Measurements from ENCODE around the gene CAPN10. TPM values are rescaled to one million over a fixed set of nuclear protein-coding genes. Genes with fewer than 3 reads are reported as not detected.

CAPN10 gene
- polyA plus RNA-seq, 3 donors = 7.3 to 57.0 (median 7.4) TPM

GRCh38 chr2:240644859-240645301, 58.3 kb downstream of the CAPN10 start:
- TF ChIP-seq, protein P1, sequence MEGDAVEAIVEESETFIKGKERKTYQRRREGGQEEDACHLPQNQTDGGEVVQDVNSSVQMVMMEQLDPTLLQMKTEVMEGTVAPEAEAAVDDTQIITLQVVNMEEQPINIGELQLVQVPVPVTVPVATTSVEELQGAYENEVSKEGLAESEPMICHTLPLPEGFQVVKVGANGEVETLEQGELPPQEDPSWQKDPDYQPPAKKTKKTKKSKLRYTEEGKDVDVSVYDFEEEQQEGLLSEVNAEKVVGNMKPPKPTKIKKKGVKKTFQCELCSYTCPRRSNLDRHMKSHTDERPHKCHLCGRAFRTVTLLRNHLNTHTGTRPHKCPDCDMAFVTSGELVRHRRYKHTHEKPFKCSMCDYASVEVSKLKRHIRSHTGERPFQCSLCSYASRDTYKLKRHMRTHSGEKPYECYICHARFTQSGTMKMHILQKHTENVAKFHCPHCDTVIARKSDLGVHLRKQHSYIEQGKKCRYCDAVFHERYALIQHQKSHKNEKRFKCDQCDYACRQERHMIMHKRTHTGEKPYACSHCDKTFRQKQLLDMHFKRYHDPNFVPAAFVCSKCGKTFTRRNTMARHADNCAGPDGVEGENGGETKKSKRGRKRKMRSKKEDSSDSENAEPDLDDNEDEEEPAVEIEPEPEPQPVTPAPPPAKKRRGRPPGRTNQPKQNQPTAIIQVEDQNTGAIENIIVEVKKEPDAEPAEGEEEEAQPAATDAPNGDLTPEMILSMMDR (IDR thresholded peaks at IDR 0.05) = no peak
- H3K4me2 ChIP-seq (replicated peaks; ENCODE audit: extremely low read depth, low read length, poor library complexity, severe bottlenecking) = no peak overlapping the region
- no peak for DNase-seq
- 30% methylated on average over 4 of the region's 8 CpGs for WGBS (ENCODE audit: insufficient coverage)
- H3K27ac Mint-ChIP-seq = peak overlapping the region in 2 of 7 donors; percentile 52 to 79
- H3K27me3 ChIP-seq (ENCODE audit: control insufficient read depth in 2 of 2, insufficient read depth in 2 of 2, low read length in 2 of 2) = peaks cover 0 to 27% of the 10 kb centered on the region in 2 donors
- intact Hi-C loops (cut with micrococcal nuclease) = no loop called here
- peaks cover 0 to 11% of the 10 kb centered on the region in 2 donors for H3K9me3 ChIP-seq (replicated peaks in 1 of 2; ENCODE audit: control insufficient read depth in 1 of 2, insufficient read depth in 1 of 2, low read length in 2 of 2)
- no peak overlapping the region for H3K27ac ChIP-seq (ENCODE audit: low read depth in 1 of 2, low read length in 2 of 2)
- H3K36me3 Mint-ChIP-seq = no peaks in the 10 kb centered on the region
- peaks cover 2 to 12% of the 10 kb centered on the region in 2 donors for H3K4me1 ChIP-seq (ENCODE audit: control insufficient read depth in 1 of 2, insufficient read depth in 2 of 2, low read length in 2 of 2)
- no peak overlapping the region for H3K4me3 Mint-ChIP-seq
- no peaks in the 10 kb centered on the region for H3K36me3 ChIP-seq (replicated peaks in 1 of 2; ENCODE audit: control insufficient read depth in 1 of 2, insufficient read depth in 2 of 2, low read length in 2 of 2)
- no peak overlapping the region for H2AFZ ChIP-seq (ENCODE audit: insufficient read depth, low read depth, low read length, poor library complexity, severe bottlenecking)
- H3K9ac ChIP-seq (ENCODE audit: insufficient read depth, low read length, poor library complexity, severe bottlenecking) = no peak overlapping the region
- H3K79me2 ChIP-seq (ENCODE audit: insufficient read depth, low read length) = no peaks in the 10 kb centered on the region
- H3K27me3 Mint-ChIP-seq (ENCODE audit: low read depth in 3 of 3) = peaks cover 20 to 38% (median 27%) of the 10 kb centered on the region in 3 donors
- no peak overlapping the region for H3K4me3 ChIP-seq (replicated peaks in 1 of 3; ENCODE audit: low read depth in 2 of 3, low read length in 3 of 3)
- H4K20me1 ChIP-seq (ENCODE audit: insufficient read depth, low read length) = no peaks in the 10 kb centered on the region
- H3K9me3 Mint-ChIP-seq = peaks cover 0 to 20% (median 3%) of the 10 kb centered on the region in 7 donors
- H3K4me1 Mint-ChIP-seq = peaks cover 13% of the 10 kb centered on the region

DNA sequence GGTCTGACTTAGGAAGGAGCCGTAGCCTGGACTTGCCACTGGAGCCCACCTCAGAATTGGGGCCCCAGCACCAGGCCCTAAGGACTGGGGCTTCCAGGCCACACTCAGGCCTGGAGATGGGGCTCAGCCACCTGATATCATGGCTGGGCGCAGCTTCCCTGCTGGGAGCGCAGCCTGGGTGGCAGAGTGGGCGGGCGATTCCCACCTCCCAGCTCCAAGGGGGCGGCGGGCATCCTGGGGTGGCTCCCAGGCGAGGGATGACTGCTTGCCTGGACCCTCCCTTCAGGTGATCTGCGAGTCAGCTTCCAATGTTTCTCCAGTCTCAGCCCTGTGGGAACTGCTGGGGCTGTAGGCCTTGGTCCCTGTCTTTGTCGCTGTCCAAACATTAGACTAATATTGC, 58.8 kb downstream of the CAPN10 start:
- Histone ChIP-seq H3K79me2 (ENCODE audit: insufficient read depth, low read length) (no peaks in the 10 kb centered on the region), H3K9me3 (replicated peaks in 1 of 2; ENCODE audit: control insufficient read depth in 1 of 2, insufficient read depth in 1 of 2, low read length in 2 of 2) (peaks cover 0 to 11% of the 10 kb centered on the region in 2 donors), H4K20me1 (ENCODE audit: insufficient read depth, low read length) (no peaks in the 10 kb centered on the region), H3K36me3 (replicated peaks in 1 of 2; ENCODE audit: control insufficient read depth in 1 of 2, insufficient read depth in 2 of 2, low read length in 2 of 2) (no peaks in the 10 kb centered on the region), H3K4me1 (ENCODE audit: control insufficient read depth in 1 of 2, insufficient read depth in 2 of 2, low read length in 2 of 2) (peaks cover 2 to 12% of the 10 kb centered on the region in 2 donors), H2AFZ (ENCODE audit: insufficient read depth, low read depth, low read length, poor library complexity, severe bottlenecking) (no peak overlapping the region), H3K27me3 (ENCODE audit: control insufficient read depth in 2 of 2, insufficient read depth in 2 of 2, low read length in 2 of 2) (peaks cover 0 to 27% of the 10 kb centered on the region in 2 donors), H3K9ac (ENCODE audit: insufficient read depth, low read length, poor library complexity, severe bottlenecking) (no peak overlapping the region), H3K4me2 (replicated peaks; ENCODE audit: extremely low read depth, low read length, poor library complexity, severe bottlenecking) (no peak overlapping the region), H3K27ac (ENCODE audit: low read depth in 1 of 2, low read length in 2 of 2) (no peak overlapping the region), H3K4me3 (replicated peaks in 1 of 3; ENCODE audit: low read depth in 2 of 3, low read length in 3 of 3) (no peak overlapping the region)
- TF ChIP-seq, protein P1 (IDR thresholded peaks at IDR 0.05) = no peak
- Mint-ChIP-seq H3K27ac (peak overlapping the region in 2 of 7 donors; percentile 79), H3K4me3 (no peak overlapping the region), H3K9me3 (peaks cover 0 to 16% (median 3%) of the 10 kb centered on the region in 7 donors), H3K27me3 (ENCODE audit: low read depth in 3 of 3) (peaks cover 22 to 41% (median 29%) of the 10 kb centered on the region in 3 donors), H3K36me3 (no peaks in the 10 kb centered on the region), H3K4me1 (peaks cover 13% of the 10 kb centered on the region)
- DNase-seq = no peak
- over 99% methylated on average over 8 of the region's 10 CpGs for WGBS (ENCODE audit: insufficient coverage)
- intact Hi-C loops (cut with micrococcal nuclease) = no loop called here
